ENCODE data around the gene DPP8.

DNA sequence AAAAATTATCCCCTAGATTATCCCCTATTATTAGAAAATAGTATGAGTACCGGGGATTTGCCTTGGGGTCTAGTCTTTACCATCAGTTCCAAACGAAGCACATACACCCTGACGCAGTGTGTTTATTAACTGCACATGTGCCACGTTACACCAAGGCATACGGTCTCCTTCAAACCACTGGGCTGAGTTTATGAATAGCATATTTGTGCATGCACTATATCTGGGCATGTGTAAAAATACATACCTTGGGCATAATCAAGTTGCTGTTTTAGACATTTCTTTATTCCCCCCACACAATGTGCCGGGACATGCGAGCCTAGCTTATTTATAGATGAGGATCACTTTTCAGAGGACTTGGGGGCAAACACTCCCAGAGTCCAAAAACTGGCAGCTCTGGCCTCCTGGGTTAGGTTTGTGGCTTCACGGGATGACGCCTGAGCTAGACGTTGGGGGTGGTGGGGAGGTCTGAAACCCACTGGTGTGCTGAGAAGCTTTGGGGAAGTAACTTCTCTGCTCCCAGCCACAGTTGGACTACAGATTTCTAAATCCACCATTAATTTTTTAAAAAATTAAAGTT, 111.0 kb downstream of the DPP8 start:
- TF ChIP-seq EZH2 (IDR thresholded peaks at IDR 0.05; ENCODE audit: borderline replicate concordance, low read length) = no peak
- TF ChIP-seq, protein P1, sequence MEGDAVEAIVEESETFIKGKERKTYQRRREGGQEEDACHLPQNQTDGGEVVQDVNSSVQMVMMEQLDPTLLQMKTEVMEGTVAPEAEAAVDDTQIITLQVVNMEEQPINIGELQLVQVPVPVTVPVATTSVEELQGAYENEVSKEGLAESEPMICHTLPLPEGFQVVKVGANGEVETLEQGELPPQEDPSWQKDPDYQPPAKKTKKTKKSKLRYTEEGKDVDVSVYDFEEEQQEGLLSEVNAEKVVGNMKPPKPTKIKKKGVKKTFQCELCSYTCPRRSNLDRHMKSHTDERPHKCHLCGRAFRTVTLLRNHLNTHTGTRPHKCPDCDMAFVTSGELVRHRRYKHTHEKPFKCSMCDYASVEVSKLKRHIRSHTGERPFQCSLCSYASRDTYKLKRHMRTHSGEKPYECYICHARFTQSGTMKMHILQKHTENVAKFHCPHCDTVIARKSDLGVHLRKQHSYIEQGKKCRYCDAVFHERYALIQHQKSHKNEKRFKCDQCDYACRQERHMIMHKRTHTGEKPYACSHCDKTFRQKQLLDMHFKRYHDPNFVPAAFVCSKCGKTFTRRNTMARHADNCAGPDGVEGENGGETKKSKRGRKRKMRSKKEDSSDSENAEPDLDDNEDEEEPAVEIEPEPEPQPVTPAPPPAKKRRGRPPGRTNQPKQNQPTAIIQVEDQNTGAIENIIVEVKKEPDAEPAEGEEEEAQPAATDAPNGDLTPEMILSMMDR (IDR thresholded peaks at IDR 0.05; ENCODE audit: low read length) = no peak

All from OCI-LY1 (cell line).